ENCODE results near the gene OR2T29. TPM values are rescaled to one million over a fixed set of nuclear protein-coding genes. Genes with fewer than 3 reads are reported as not detected.
"Not testable (repeated sequence)": the region's sequence is repeated elsewhere in the genome, so short reads cannot be mapped to it uniquely, and the experiment has no call there.

The OR2T29 gene
- total RNA-seq (not detected), polyA plus RNA-seq (not detected)
- long read RNA-seq, donor 1 = 0 reads
- long read RNA-seq, donor 2 = 0 reads

GRCh38 chr1:248562672-248563071 is at the start of gene OR2T29:
TSS of gene OR2T29 (minus strand) at chr1:248562772. CDS start at chr1:248559491, 3,281 bp downstream.
- H3K4me3 ChIP-seq = not testable (repeated sequence)

GRCh38 chr1:248611883-248612414 is 49.4 kb upstream of the OR2T29 start:
- 73 to 84% (median 80%) methylated on average over 4 of the region's 4 CpGs for WGBS, 3 donors
- H3K9me3 ChIP-seq = no peaks in the 10 kb centered on the region
- H3K27ac ChIP-seq = no peak overlapping the region
- no peak overlapping the region for H3K4me3 ChIP-seq
- no peak for TF ChIP-seq CTCF (IDR thresholded peaks at IDR 0.05)
- ATAC-seq (no peak), DNase-seq (no peak)
- no peaks in the 10 kb centered on the region for H3K27me3 ChIP-seq (ENCODE audit: insufficient read depth in 3 of 3, low read length in 2 of 3)
- H3K36me3 ChIP-seq (ENCODE audit: insufficient read depth in 1 of 2, low read depth in 1 of 2) = no peaks in the 10 kb centered on the region
- intact Hi-C loops (cut with DNase I) = no loop called here
- H3K4me1 ChIP-seq = no peaks in the 10 kb centered on the region

More at GRCh38 chr1:248562672-248563071, at the start of gene OR2T29:
- H3K9me3 ChIP-seq; intact Hi-C loops (cut with DNase I); H3K36me3 ChIP-seq (ENCODE audit: insufficient read depth in 1 of 2, low read depth in 1 of 2); DNase-seq; H3K27me3 ChIP-seq (ENCODE audit: insufficient read depth in 3 of 3, low read length in 2 of 3); ATAC-seq; H3K27ac ChIP-seq; H3K4me1 ChIP-seq: not testable (repeated sequence)
- 88 to 92% (median 89%) methylated on average over 2 to 3 of the region's 3 CpGs for WGBS, 3 donors

GRCh38 chr1:248610301-248610700 is 47.7 kb upstream of the OR2T29 start:
- no peak overlapping the region for H3K27ac ChIP-seq
- no peaks in the 10 kb centered on the region for H3K27me3 ChIP-seq (ENCODE audit: insufficient read depth in 3 of 3, low read length in 2 of 3)
- no peak for TF ChIP-seq CTCF (IDR thresholded peaks at IDR 0.05)
- no peaks in the 10 kb centered on the region for H3K9me3 ChIP-seq
- 43 to 50% (median 46%) methylated on average over 3 of the region's 3 CpGs for WGBS, 3 donors
- no peaks in the 10 kb centered on the region for H3K4me1 ChIP-seq
- no peak overlapping the region for H3K4me3 ChIP-seq
- DNase-seq (no peak), ATAC-seq (no peak)
- intact Hi-C loops (cut with DNase I) = no loop called here
- H3K36me3 ChIP-seq (ENCODE audit: insufficient read depth in 1 of 2, low read depth in 1 of 2) = no peaks in the 10 kb centered on the region

GRCh38 chr1:248599396-248599795 is 36.8 kb upstream of the OR2T29 start:
- 71 to 80% (median 75%) methylated on average over 8 of the region's 8 CpGs for WGBS, 3 donors
- Histone ChIP-seq H3K27ac (no peak overlapping the region), H3K27me3 (ENCODE audit: insufficient read depth in 3 of 3, low read length in 2 of 3) (no peaks in the 10 kb centered on the region), H3K9me3 (no peaks in the 10 kb centered on the region), H3K36me3 (ENCODE audit: insufficient read depth in 1 of 2, low read depth in 1 of 2) (no peaks in the 10 kb centered on the region), H3K4me3 (no peak overlapping the region), H3K4me1 (no peaks in the 10 kb centered on the region)
- DNase-seq (no peak), ATAC-seq (no peak)
- TF ChIP-seq CTCF (IDR thresholded peaks at IDR 0.05) = no peak
- intact Hi-C loops (cut with DNase I) = no loop called here

- TF ChIP-seq CTCF (IDR thresholded peaks at IDR 0.05) = no peak
- intact Hi-C loops (cut with DNase I) = no loop called here
- no peak for DNase-seq
- Histone ChIP-seq H3K27ac (no peak within 1 kb of the TSS), H3K9me3 (no peaks in the 10 kb centered on the region), H3K4me1 (no peaks in the 10 kb centered on the region), H3K27me3 (ENCODE audit: insufficient read depth in 3 of 3, low read length in 2 of 3) (no peaks in the 10 kb centered on the region), H3K36me3 (ENCODE audit: insufficient read depth in 1 of 2, low read depth in 1 of 2) (no peaks in the 10 kb centered on the region), H3K4me3 (no peak within 1 kb of the TSS)
- ATAC-seq = no peak
- WGBS, 3 donors = 74 to 84% (median 78%) methylated on average over 6 of the region's 6 CpGs
Observed at GRCh38 chr1:248597589-248597988, 35.0 kb upstream of the OR2T29 start, which contains the start of gene OR2T10. TSS of gene OR2T10 (minus strand) at chr1:248597700. CDS start at chr1:248593768, 3,932 bp downstream.
